ENCODE results near the gene GPR153. TPM values are rescaled to one million over a fixed set of nuclear protein-coding genes. Genes with fewer than 3 reads are reported as not detected.

Gene GPR153
- total and polyA plus RNA-seq, 2 of the 13 experiments (the other 11 are each of a cell fraction or from before 2014, with no cell fraction given) = 0.22 to 0.31 TPM

DNA sequence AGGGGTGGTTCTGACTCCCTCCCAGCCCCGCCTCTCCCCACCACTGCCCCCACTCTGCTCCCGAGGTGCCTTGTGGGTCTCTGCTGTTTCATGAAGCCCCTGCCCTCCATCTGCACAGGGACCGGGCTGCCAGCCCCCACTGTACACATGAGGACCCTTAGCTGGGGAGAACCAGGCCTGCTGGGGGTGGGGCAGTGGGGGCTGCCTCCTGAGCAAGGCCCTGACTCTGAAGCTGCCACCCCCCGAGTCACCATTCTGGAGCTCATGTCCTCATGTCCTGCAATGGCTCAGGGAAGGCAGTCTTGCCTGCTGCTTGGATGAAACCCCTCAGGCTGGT is 8.6 kb downstream of the GPR153 start:
- peaks cover 7% of the 10 kb centered on the region for H3K4me1 ChIP-seq (ENCODE audit: insufficient read depth, low read length)
- ChIA-PET POLR2A (interaction anchor here (1.1 kb wide), 1 partner anchor 12 kb away, joined by 3 read pairs; no protein-coding TSS in a partner anchor), CTCF (ENCODE audit: low intra/inter-chr PET ratio, low total read pairs) (no interaction called here)
- ATAC-seq (no peak), DNase-seq (ENCODE audit: low spot score) (no peak), FAIRE-seq (no peak)
- H3K9ac ChIP-seq (ENCODE audit: insufficient read depth, low read depth, low read length) = no peak overlapping the region
- intact Hi-C loops (cut with micrococcal nuclease; ENCODE audit: unreplicated experiment) = no loop called here
- 42% methylated on average over 2 of the region's 4 CpGs for WGBS (ENCODE audit: low lambda C conversion rate)
- no peak overlapping the region for H3K4me3 ChIP-seq (replicated peaks in 1 of 3; ENCODE audit: insufficient read depth in 1 of 3, low read depth in 2 of 3, low read length in 3 of 3)
- no peak overlapping the region for H3K4me2 ChIP-seq (ENCODE audit: low read depth, low read length)
- H3K9me3 ChIP-seq (ENCODE audit: low read length) = no peaks in the 10 kb centered on the region
- TF ChIP-seq ZNF546 (CRISPR knock-in tag; conservative IDR thresholded peaks at IDR 0.05) (no peak), MBNL3 (CRISPR knock-in tag; conservative IDR thresholded peaks at IDR 0.05) (no peak), PRPF4 (IDR thresholded peaks at IDR 0.05; ENCODE audit: low read depth, low read length, poor library complexity, severe bottlenecking) (no peak), ZNF598 (CRISPR knock-in tag; IDR thresholded peaks at IDR 0.05; ENCODE audit: borderline replicate concordance) (no peak), ZNF569 (CRISPR knock-in tag; IDR thresholded peaks at IDR 0.05; ENCODE audit: borderline replicate concordance) (no peak), ZNF572 (CRISPR knock-in tag; IDR thresholded peaks at IDR 0.05) (no peak)
- TF ChIP-seq, protein P1, sequence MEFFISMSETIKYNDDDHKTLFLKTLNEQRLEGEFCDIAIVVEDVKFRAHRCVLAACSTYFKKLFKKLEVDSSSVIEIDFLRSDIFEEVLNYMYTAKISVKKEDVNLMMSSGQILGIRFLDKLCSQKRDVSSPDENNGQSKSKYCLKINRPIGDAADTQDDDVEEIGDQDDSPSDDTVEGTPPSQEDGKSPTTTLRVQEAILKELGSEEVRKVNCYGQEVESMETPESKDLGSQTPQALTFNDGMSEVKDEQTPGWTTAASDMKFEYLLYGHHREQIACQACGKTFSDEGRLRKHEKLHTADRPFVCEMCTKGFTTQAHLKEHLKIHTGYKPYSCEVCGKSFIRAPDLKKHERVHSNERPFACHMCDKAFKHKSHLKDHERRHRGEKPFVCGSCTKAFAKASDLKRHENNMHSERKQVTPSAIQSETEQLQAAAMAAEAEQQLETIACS (CRISPR knock-in tag; IDR thresholded peaks at IDR 0.05) = no peak
- TF ChIP-seq, protein P2, sequence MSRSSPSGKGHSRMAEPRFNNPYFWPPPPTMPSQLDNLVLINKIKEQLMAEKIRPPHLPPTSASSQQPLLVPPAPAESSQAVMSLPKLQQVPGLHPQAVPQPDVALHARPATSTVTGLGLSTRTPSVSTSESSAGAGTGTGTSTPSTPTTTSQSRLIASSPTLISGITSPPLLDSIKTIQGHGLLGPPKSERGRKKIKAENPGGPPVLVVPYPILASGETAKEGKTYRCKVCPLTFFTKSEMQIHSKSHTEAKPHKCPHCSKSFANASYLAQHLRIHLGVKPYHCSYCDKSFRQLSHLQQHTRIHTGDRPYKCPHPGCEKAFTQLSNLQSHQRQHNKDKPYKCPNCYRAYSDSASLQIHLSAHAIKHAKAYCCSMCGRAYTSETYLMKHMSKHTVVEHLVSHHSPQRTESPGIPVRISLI (CRISPR knock-in tag; IDR thresholded peaks at IDR 0.05; ENCODE audit: borderline replicate concordance) = no peak
- no peak overlapping the region for H2AFZ ChIP-seq (ENCODE audit: low read length)
- no peaks in the 10 kb centered on the region for H4K20me1 ChIP-seq (ENCODE audit: insufficient read depth, low read length)
- no peaks in the 10 kb centered on the region for H3K36me3 ChIP-seq (replicated peaks in 1 of 2; ENCODE audit: control insufficient read depth in 1 of 2, insufficient read depth in 2 of 2, low read length in 2 of 2)
- in situ Hi-C loops (cut with HindIII; ENCODE audit: extremely low pct_ligation_motif_present, low pct_unique_long_range_greater_than_20kb) = no loop called here
- H3K79me2 ChIP-seq (ENCODE audit: insufficient read depth, low read length) = no peaks in the 10 kb centered on the region
- H3K27ac ChIP-seq (ENCODE audit: extremely low read length, insufficient read depth, low read length) = no peak overlapping the region
- peaks cover 8 to 42% of the 10 kb centered on the region in 2 experiments; a peak in 4 of 5 replicates for H3K27me3 ChIP-seq (ENCODE audit: control insufficient read depth in 1 of 2, insufficient read depth in 2 of 2, low read length in 2 of 2)
- no TSS peak for BruUV-seq (replicated peaks)

Measured in HepG2 (cell line).